ENCODE measurements around the gene WFDC11. TPM values are rescaled to one million over a fixed set of nuclear protein-coding genes. Genes with fewer than 3 reads are reported as not detected.
"Not testable (repeated sequence)": the region's sequence is repeated elsewhere in the genome, so short reads cannot be mapped to it uniquely, and the experiment has no call there.

WFDC11 gene
- total RNA-seq, 2 donors from 2014 or later, result not detected

GRCh38 chr20:45695496-45695895, 25.5 kb upstream of the WFDC11 start:
- intact Hi-C loops (cut with DNase I), result no loop called here
- TF ChIP-seq CTCF (IDR thresholded peaks at IDR 0.05) (no peak), POLR2A (IDR thresholded peaks at IDR 0.05) (no peak)
- H3K4me3 ChIP-seq, result no peak overlapping the region
- no peak for DNase-seq
- ATAC-seq, result no peak
- no peak overlapping the region for H3K27ac ChIP-seq
- no peaks in the 10 kb centered on the region for H3K4me1 ChIP-seq
- H3K9me3 ChIP-seq, result no peaks in the 10 kb centered on the region
- WGBS, 2 donors, result 76 to 77% methylated on average over 2 of the region's 2 CpGs
- H3K36me3 ChIP-seq (replicated peaks in 1 of 2; ENCODE audit: insufficient read depth in 1 of 2, low read depth in 2 of 2), result no peaks in the 10 kb centered on the region
- no peaks in the 10 kb centered on the region for H3K27me3 ChIP-seq

GRCh38 chr20:45693346-45693745, 23.3 kb upstream of the WFDC11 start:
- 64 to 80% methylated on average over 4 to 12 of the region's 12 CpGs for WGBS, 2 donors
- H3K4me3 ChIP-seq; H3K36me3 ChIP-seq (replicated peaks in 1 of 2; ENCODE audit: insufficient read depth in 1 of 2, low read depth in 2 of 2); intact Hi-C loops (cut with DNase I); ATAC-seq; DNase-seq; H3K27ac ChIP-seq; H3K27me3 ChIP-seq; H3K4me1 ChIP-seq; H3K9me3 ChIP-seq: not testable (repeated sequence)

GRCh38 chr20:45685896-45686295, 15.9 kb upstream of the WFDC11 start:
- Histone ChIP-seq H3K27me3 (no peaks in the 10 kb centered on the region), H3K4me3 (no peak overlapping the region), H3K9me3 (no peaks in the 10 kb centered on the region), H3K4me1 (no peaks in the 10 kb centered on the region), H3K36me3 (replicated peaks in 1 of 2; ENCODE audit: insufficient read depth in 1 of 2, low read depth in 2 of 2) (no peaks in the 10 kb centered on the region), H3K27ac (no peak overlapping the region)
- no peak for TF ChIP-seq POLR2A (IDR thresholded peaks at IDR 0.05)
- ATAC-seq (no peak), DNase-seq (no peak)
- WGBS, 2 donors, result 58 to 62% methylated on average over 3 of the region's 3 CpGs
- intact Hi-C loops (cut with DNase I), result no loop called here

- intact Hi-C loops (cut with DNase I), result no loop called here
- no peaks in the 10 kb centered on the region for H3K36me3 ChIP-seq (replicated peaks in 1 of 2; ENCODE audit: insufficient read depth in 1 of 2, low read depth in 2 of 2)
- TF ChIP-seq POLR2A (IDR thresholded peaks at IDR 0.05), result no peak
- TF ChIP-seq CTCF (IDR thresholded peaks at IDR 0.05), result no peak
- no peak overlapping the region for H3K4me3 ChIP-seq
- DNase-seq, result no peak
- H3K4me1 ChIP-seq, result no peaks in the 10 kb centered on the region
- no peak overlapping the region for H3K27ac ChIP-seq
- no peaks in the 10 kb centered on the region for H3K27me3 ChIP-seq
- no peak for ATAC-seq
- peaks cover 0 to 8% (median 0%) of the 10 kb centered on the region in 3 donors for H3K9me3 ChIP-seq
Measured at GRCh38 chr20:45679650-45680049, 9.6 kb upstream of the WFDC11 start.

GRCh38 chr20:45672765-45673164, 2.7 kb upstream of the WFDC11 start:
- no peak for DNase-seq
- Histone ChIP-seq H3K9me3 (no peaks in the 10 kb centered on the region), H3K4me3 (no peak overlapping the region), H3K36me3 (replicated peaks in 1 of 2; ENCODE audit: insufficient read depth in 1 of 2, low read depth in 2 of 2) (no peaks in the 10 kb centered on the region), H3K4me1 (no peaks in the 10 kb centered on the region), H3K27ac (no peak overlapping the region), H3K27me3 (no peaks in the 10 kb centered on the region)
- no peak for ATAC-seq
- TF ChIP-seq POLR2A (IDR thresholded peaks at IDR 0.05) (no peak), CTCF (IDR thresholded peaks at IDR 0.05) (no peak)
- intact Hi-C loops (cut with DNase I), result no loop called here

- intact Hi-C loops (cut with DNase I); H3K4me1 ChIP-seq; H3K27ac ChIP-seq; H3K27me3 ChIP-seq; H3K4me3 ChIP-seq; ATAC-seq; H3K9me3 ChIP-seq; H3K36me3 ChIP-seq (replicated peaks in 1 of 2; ENCODE audit: insufficient read depth in 1 of 2, low read depth in 2 of 2); DNase-seq: not testable (repeated sequence)
- 43 to 72% methylated on average over 3 of the region's 3 CpGs for WGBS, 2 donors
Measured at GRCh38 chr20:45657038-45657437, 13.0 kb downstream of the WFDC11 start.

GRCh38 chr20:45651726-45652125, 18.3 kb downstream of the WFDC11 start:
- H3K4me1 ChIP-seq; H3K9me3 ChIP-seq; H3K36me3 ChIP-seq (replicated peaks in 1 of 2; ENCODE audit: insufficient read depth in 1 of 2, low read depth in 2 of 2); ATAC-seq; H3K27me3 ChIP-seq; H3K4me3 ChIP-seq; DNase-seq; H3K27ac ChIP-seq; intact Hi-C loops (cut with DNase I): not testable (repeated sequence)
- WGBS, 2 donors, result 68 to 79% methylated on average over 6 to 7 of the region's 7 CpGs

Measured in body of pancreas (tissue), 4 donors.